Measurements from ENCODE around the gene PLEKHM3. TPM values are rescaled to one million over a fixed set of nuclear protein-coding genes. Genes with fewer than 3 reads are reported as not detected.

The PLEKHM3 gene
- total and polyA plus RNA-seq, 2 of the 13 experiments (the other 11 are each of a cell fraction or from before 2014, with no cell fraction given): 4.5 to 4.7 TPM

DNA sequence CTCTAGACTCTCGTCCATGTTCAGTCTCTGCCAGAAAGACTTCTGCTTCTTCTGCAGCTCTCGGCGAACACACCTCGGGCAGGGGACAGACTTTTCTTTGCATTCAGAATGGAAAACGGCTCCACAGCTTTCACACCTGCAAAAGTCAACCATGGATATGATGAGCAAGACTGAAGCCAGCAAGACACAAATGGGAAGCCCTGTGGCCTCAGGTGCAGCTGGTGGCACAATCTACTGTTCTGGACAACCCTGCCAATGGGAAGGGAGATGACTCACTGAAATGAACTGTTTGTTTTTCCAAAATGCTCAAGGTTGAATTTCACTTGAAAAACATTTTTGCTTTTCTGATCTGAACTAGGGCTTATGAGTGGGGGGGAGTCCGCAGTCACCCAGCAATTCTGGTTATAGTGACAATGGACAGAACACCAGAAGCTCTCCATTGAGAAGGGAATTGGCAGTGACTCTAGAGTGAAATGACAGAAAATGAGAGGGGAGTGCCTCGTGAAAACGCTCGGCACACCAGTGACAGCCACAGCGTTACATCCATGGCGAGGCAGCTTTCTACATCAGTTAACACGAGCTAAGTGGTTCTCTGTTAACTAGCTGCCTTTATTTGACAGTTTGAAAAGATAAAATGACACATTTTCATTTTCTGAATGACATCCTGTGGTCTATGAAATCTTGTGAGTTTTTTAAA is 196.8 kb downstream of the PLEKHM3 start (continued):
- TF ChIP-seq GFI1 (CRISPR knock-in tag; IDR thresholded peaks at IDR 0.05; ENCODE audit: borderline replicate concordance) (peak; percentile 50; the same call in 1 of the 2 replicates), MLLT10 (CRISPR knock-in tag; IDR thresholded peaks at IDR 0.05) (no peak), ZMYM2 (CRISPR knock-in tag; IDR thresholded peaks at IDR 0.05) (peak; percentile 53; the same call in 1 of the 2 replicates), ZNF3 (CRISPR knock-in tag; IDR thresholded peaks at IDR 0.05) (0 out of 2 replicates have a peak, but pooled peaks have one; percentile 54), ZNF709 (CRISPR knock-in tag; IDR thresholded peaks at IDR 0.05) (0 out of 2 replicates have a peak, but pooled peaks have one; percentile 46), ZNF280D (CRISPR knock-in tag; IDR thresholded peaks at IDR 0.05) (peak; percentile 8; the same call in 1 of the 2 replicates), DNMT3B (CRISPR knock-in tag; conservative IDR thresholded peaks at IDR 0.05) (0 out of 2 replicates have a peak, but pooled peaks have one; percentile 61), ZNF775 (CRISPR knock-in tag; IDR thresholded peaks at IDR 0.05; ENCODE audit: borderline replicate concordance) (0 out of 2 replicates have a peak, but pooled peaks have one; percentile 71), MIER3 (CRISPR knock-in tag; IDR thresholded peaks at IDR 0.05; ENCODE audit: borderline replicate concordance) (peak; percentile 64; the same call in 1 of the 2 replicates), GATA4 (IDR thresholded peaks at IDR 0.05; ENCODE audit: borderline replicate concordance, low read depth) (peak; percentile 64; the same call in 1 of the 2 replicates), SAFB2 (CRISPR knock-in tag; IDR thresholded peaks at IDR 0.05; ENCODE audit: borderline replicate concordance, low read depth) (no peak; the same call in 1 of the 2 replicates), ISX (CRISPR knock-in tag; conservative IDR thresholded peaks at IDR 0.05) (no peak), ZBTB26 (CRISPR knock-in tag; IDR thresholded peaks at IDR 0.05; ENCODE audit: borderline replicate concordance) (peak; percentile 90; the same call in 1 of the 2 replicates), HNRNPLL (IDR thresholded peaks at IDR 0.05; ENCODE audit: low read depth, low read length, poor library complexity, severe bottlenecking) (no peak), GABPA (IDR thresholded peaks at IDR 0.05; ENCODE audit: low read depth, low read length) (no peak), GABPA (CRISPR knock-in tag; IDR thresholded peaks at IDR 0.05; ENCODE audit: low read depth) (0 out of 2 replicates have a peak, but pooled peaks have one; percentile 10), NFE2L2 (IDR thresholded peaks at IDR 0.05; ENCODE audit: low read length) (no peak), HDAC2 (CRISPR knock-in tag; IDR thresholded peaks at IDR 0.05) (peak; percentile 95)
- TF ChIP-seq, protein P1, sequence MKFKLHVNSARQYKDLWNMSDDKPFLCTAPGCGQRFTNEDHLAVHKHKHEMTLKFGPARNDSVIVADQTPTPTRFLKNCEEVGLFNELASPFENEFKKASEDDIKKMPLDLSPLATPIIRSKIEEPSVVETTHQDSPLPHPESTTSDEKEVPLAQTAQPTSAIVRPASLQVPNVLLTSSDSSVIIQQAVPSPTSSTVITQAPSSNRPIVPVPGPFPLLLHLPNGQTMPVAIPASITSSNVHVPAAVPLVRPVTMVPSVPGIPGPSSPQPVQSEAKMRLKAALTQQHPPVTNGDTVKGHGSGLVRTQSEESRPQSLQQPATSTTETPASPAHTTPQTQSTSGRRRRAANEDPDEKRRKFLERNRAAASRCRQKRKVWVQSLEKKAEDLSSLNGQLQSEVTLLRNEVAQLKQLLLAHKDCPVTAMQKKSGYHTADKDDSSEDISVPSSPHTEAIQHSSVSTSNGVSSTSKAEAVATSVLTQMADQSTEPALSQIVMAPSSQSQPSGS (CRISPR knock-in tag; IDR thresholded peaks at IDR 0.05): peak; percentile 73
- TF ChIP-seq, protein P2, sequence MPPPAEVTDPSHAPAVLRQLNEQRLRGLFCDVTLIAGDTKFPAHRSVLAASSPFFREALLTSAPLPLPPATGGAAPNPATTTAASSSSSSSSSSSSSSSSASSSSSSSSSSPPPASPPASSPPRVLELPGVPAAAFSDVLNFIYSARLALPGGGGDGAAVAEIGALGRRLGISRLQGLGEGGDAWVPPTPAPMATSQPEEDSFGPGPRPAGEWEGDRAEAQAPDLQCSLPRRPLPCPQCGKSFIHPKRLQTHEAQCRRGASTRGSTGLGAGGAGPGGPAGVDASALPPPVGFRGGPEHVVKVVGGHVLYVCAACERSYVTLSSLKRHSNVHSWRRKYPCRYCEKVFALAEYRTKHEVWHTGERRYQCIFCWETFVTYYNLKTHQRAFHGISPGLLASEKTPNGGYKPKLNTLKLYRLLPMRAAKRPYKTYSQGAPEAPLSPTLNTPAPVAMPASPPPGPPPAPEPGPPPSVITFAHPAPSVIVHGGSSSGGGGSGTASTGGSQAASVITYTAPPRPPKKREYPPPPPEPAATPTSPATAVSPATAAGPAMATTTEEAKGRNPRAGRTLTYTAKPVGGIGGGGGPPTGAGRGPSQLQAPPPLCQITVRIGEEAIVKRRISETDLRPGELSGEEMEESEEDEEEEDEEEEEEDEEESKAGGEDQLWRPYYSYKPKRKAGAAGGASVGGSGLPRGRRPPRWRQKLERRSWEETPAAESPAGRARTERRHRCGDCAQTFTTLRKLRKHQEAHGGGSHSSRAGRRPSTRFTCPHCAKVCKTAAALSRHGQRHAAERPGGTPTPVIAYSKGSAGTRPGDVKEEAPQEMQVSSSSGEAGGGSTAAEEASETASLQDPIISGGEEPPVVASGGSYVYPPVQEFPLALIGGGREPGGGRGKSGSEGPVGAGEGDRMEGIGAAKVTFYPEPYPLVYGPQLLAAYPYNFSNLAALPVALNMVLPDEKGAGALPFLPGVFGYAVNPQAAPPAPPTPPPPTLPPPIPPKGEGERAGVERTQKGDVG (CRISPR knock-in tag; IDR thresholded peaks at IDR 0.05; ENCODE audit: borderline replicate concordance): peak; percentile 77; the same call in 1 of the 2 replicates

Measured in HepG2 (cell line).